Endothelial cell of umbilical vein (primary cell): ENCODE data around the gene JCAD. TPM values are rescaled to one million over a fixed set of nuclear protein-coding genes. Genes with fewer than 3 reads are reported as not detected.

Experiments used
- BruUV-seq: library from RNA; stranded (reverse); fragments of 400-500 nt; replicated peaks from 2 replicates; lab custom pipeline; 2021; lab: Mats Ljungman, UMichigan
- CTCF ChIA-PET: fragments of 300-600, 350-600 bp; sonication (Branson Sonifier 250); formaldehyde crosslinking; loops from one replicate; lab custom pipeline; 2021; ENCODE audit warnings: antibody characterized with exemption, inconsistent platforms; lab: Charles Lee
- POLR2A ChIA-PET: fragments of 300-600, 350-600 bp; sonication (Branson Sonifier 250); formaldehyde crosslinking; loops from one replicate; lab custom pipeline; 2021; ENCODE audit warnings: antibody characterized with exemption, inconsistent platforms; lab: Charles Lee
- DNase-seq: peaks from one replicate; pipeline ENCODE4 v3.0.0-alpha.2; 2011; ENCODE audit warnings: low read depth, low spot score
- FAIRE-seq: peaks from 2 replicates; lab custom pipeline; 2011; peaks lifted over from hg19 to GRCh38; lab: Jason Lieb, UNC
- H2AFZ ChIP-seq: 2 replicates; pipeline ENCODE4 v1.6.0; 2012; ENCODE audit warnings: low read depth, low read length, control low read depth, inconsistent platforms
- H3K27ac ChIP-seq: 2 replicates; pipeline ENCODE4 v1.5.1; 2011; ENCODE audit warnings: low read depth, mild to moderate bottlenecking, control low read depth, low read length, moderate library complexity; ENCODE audit not compliant: insufficient read depth
- H3K27me3 ChIP-seq, 2 experiments: 2 replicates each; pipeline versions ENCODE4 v1.6.0 to v1.6.1; 2011; ENCODE audit warnings: low read length in 2 of 2, mixed read lengths in 1 of 2; ENCODE audit not compliant: control insufficient read depth in 2 of 2, insufficient read depth in 2 of 2
- H3K36me3 ChIP-seq, 2 experiments: 2 replicates in 1 of 2; 3 replicates in 1 of 2; pipeline ENCODE4 v1.5.1; 2011; ENCODE audit warnings: low read length in 2 of 2, mild to moderate bottlenecking in 1 of 2, moderate library complexity in 1 of 2; ENCODE audit not compliant: control insufficient read depth in 2 of 2, insufficient read depth in 2 of 2; ENCODE audit errors: extremely low read depth in 1 of 2
- H3K4me1 ChIP-seq: 3 replicates; pipeline ENCODE4 v1.5.1; 2011; ENCODE audit warnings: mild to moderate bottlenecking, low read length; ENCODE audit not compliant: control insufficient read depth, insufficient read depth; ENCODE audit errors: extremely low read depth
- H3K4me2 ChIP-seq: 2 replicates; pipeline ENCODE4 v1.6.1; 2011; ENCODE audit warnings: low read length, control low read depth, mixed read lengths; ENCODE audit not compliant: insufficient read depth
- H3K4me3 ChIP-seq, 3 experiments: fragments of 200-600 bp in 1 of 3; sonication (generic), shearing (Covaris generic) in 1 of 3; replicated peaks in 1 of 3; 2 replicates each; pipeline ENCODE4 v1.5.1; 2011 to 2016; ENCODE audit warnings: control low read depth in 3 of 3, low read length in 3 of 3, mild to moderate bottlenecking in 2 of 3, inconsistent platforms in 1 of 3, low read depth in 1 of 3, moderate library complexity in 1 of 3; ENCODE audit not compliant: insufficient read depth in 1 of 3
- H3K79me2 ChIP-seq: 2 replicates; pipeline ENCODE4 v1.6.0; 2012; ENCODE audit warnings: low read length, inconsistent platforms; ENCODE audit not compliant: control insufficient read depth, insufficient read depth
- H3K9ac ChIP-seq: replicated peaks from 2 replicates; pipeline ENCODE3; 2011; ENCODE audit warnings: low read length, control low read depth; ENCODE audit not compliant: insufficient read depth; ENCODE audit errors: extremely low read depth
- H3K9me1 ChIP-seq: replicated peaks from 3 replicates; pipeline ENCODE4 v1.6.0; 2011; ENCODE audit warnings: mild to moderate bottlenecking, low read length; ENCODE audit not compliant: control insufficient read depth, insufficient read depth; ENCODE audit errors: extremely low read depth
- H3K9me3 ChIP-seq: replicated peaks from 2 replicates; pipeline ENCODE4 v1.5.1; 2012; ENCODE audit warnings: low read length, inconsistent platforms; ENCODE audit not compliant: control insufficient read depth, insufficient read depth
- H4K20me1 ChIP-seq: replicated peaks from 2 replicates; pipeline ENCODE3; 2011; ENCODE audit warnings: mild to moderate bottlenecking, low read length; ENCODE audit not compliant: control insufficient read depth, insufficient read depth; ENCODE audit errors: extremely low read depth
- EZH2 ChIP-seq: IDR thresholded peaks from 2 replicates; pipeline ENCODE4 v1.6.1; 2012; ENCODE audit warnings: borderline replicate concordance, low read depth, mild to moderate bottlenecking, moderate library complexity, low read length, inconsistent platforms; ENCODE audit not compliant: severe bottlenecking
- FOS ChIP-seq: IDR thresholded peaks from 2 replicates; pipeline ENCODE4 v1.6.1; 2011; ENCODE audit warnings: mild to moderate bottlenecking, low read length, moderate library complexity, borderline replicate concordance; ENCODE audit not compliant: insufficient read depth
- GATA2 ChIP-seq: IDR thresholded peaks from 2 replicates; pipeline ENCODE4 v1.7.0; 2011; ENCODE audit warnings: low read depth, mild to moderate bottlenecking, moderate library complexity, mixed read lengths, low read length; ENCODE audit not compliant: insufficient read length, insufficient read depth
- MYC ChIP-seq: IDR thresholded peaks from one replicate; pipeline ENCODE4 v1.6.1; 2011; ENCODE audit warnings: mild to moderate bottlenecking, low read depth, low read length
- POLR2AphosphoS5 ChIP-seq: IDR thresholded peaks from 2 replicates; pipeline ENCODE4 v1.6.1; 2012; ENCODE audit warnings: low read depth, mild to moderate bottlenecking, control low read depth, low read length, moderate library complexity; ENCODE audit not compliant: insufficient read depth
- dilution Hi-C: fragments of 300-500 bp; cut with MboI; formaldehyde crosslinking; loops from one replicate; pipeline ENCODE4 v1.15.0; 2019; ENCODE audit warnings: low sequenced_read_pairs; ENCODE audit not compliant: extremely low pct_ligation_motif_present
- intact Hi-C: fragments of 100-400 bp; cut with micrococcal nuclease; formaldehyde crosslinking; loops from one replicate; pipeline ENCODE4 v1.10.0; 2022
- polyA plus RNA-seq, 4 experiments: library from polyadenylated mRNA; depleted of rRNA in 3 of 4; stranded (reverse) in 3 of 4; unstranded in 1 of 4; fragments of >200 nt; gene quantifications; 2 replicates each; pipeline versions ENCODE4 v1.2.1 to v1.2.3, GENCODE V29; 2011 to 2012; ENCODE audit warnings: missing spikeins in 1 of 4
- total RNA-seq: library from RNA; stranded (reverse); gene quantifications from 2 replicates; pipeline ENCODE4 v1.2.3, GENCODE V29; 2021
- TF ChIP-seq, protein P1 (sequence below), 2 donors: IDR thresholded peaks; 1 replicate in 1 of 2; 2 replicates in 1 of 2; pipeline ENCODE4 v1.5.1; 2011; ENCODE audit warnings: low read length in 2 of 2, mild to moderate bottlenecking in 2 of 2, moderate library complexity in 2 of 2, control low read depth in 1 of 2, inconsistent platforms in 1 of 2, low read depth in 1 of 2; ENCODE audit not compliant: insufficient read depth in 1 of 2; ENCODE audit errors: extremely low read depth in 1 of 2

JCAD gene
- total and polyA plus RNA-seq, 2 donors (not counting 3 experiments of a cell fraction or from before 2014, with no cell fraction given): 17.5 to 76.3 TPM

DNA sequence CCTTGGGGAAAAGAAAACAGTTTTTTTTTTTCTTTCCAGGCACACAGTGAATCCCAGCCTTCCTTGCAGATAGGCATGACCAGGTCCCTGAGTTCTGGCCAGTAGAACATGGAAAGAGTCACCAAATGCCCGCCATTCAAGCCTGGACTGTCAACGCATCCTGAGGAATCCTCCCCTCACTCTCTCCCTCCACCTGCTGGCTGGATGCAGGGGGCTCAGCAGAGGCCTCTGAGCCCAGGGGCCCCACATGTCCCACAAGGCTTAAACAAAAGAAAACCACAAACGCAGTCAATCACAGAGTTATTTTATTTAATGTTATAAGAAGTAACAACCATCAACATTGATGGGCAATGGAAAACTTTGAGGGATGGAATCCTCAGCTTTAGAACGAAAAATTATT lies 93.1 kb downstream of the JCAD start:
- no peak for FAIRE-seq

More for the DNA sequence above, 93.1 kb downstream of the JCAD start:
- H3K79me2 ChIP-seq: no peaks in the 10 kb centered on the region
- DNase-seq: no peak
- H3K27me3 ChIP-seq: no peaks in the 10 kb centered on the region
- no peaks in the 10 kb centered on the region for H4K20me1 ChIP-seq
- intact Hi-C loops (no loop called here), dilution Hi-C loops (no loop called here)
- TF ChIP-seq EZH2: no peak
- TF ChIP-seq FOS: no peak
- TF ChIP-seq MYC: no peak
- TF ChIP-seq POLR2AphosphoS5: no peak
- TF ChIP-seq, protein P1, sequence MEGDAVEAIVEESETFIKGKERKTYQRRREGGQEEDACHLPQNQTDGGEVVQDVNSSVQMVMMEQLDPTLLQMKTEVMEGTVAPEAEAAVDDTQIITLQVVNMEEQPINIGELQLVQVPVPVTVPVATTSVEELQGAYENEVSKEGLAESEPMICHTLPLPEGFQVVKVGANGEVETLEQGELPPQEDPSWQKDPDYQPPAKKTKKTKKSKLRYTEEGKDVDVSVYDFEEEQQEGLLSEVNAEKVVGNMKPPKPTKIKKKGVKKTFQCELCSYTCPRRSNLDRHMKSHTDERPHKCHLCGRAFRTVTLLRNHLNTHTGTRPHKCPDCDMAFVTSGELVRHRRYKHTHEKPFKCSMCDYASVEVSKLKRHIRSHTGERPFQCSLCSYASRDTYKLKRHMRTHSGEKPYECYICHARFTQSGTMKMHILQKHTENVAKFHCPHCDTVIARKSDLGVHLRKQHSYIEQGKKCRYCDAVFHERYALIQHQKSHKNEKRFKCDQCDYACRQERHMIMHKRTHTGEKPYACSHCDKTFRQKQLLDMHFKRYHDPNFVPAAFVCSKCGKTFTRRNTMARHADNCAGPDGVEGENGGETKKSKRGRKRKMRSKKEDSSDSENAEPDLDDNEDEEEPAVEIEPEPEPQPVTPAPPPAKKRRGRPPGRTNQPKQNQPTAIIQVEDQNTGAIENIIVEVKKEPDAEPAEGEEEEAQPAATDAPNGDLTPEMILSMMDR (IDR thresholded peaks at IDR 0.05; ENCODE audit: extremely low read depth in 1 of 2, insufficient read depth in 1 of 2, low read depth in 1 of 2, low read length in 2 of 2): no peak
- no peak for TF ChIP-seq GATA2
- H3K27ac ChIP-seq: no peak overlapping the region
- H3K9ac ChIP-seq: no peak overlapping the region
- ChIA-PET CTCF (interaction anchor here (1.6 kb wide), 1 partner anchor 15 kb away, joined by 4 read pairs; no protein-coding TSS in a partner anchor), POLR2A (no interaction called here)
- H3K36me3 ChIP-seq: no peaks in the 10 kb centered on the region
- H2AFZ ChIP-seq: no peak overlapping the region
- H3K4me3 ChIP-seq: no peak overlapping the region
- no TSS peak for BruUV-seq
- no peaks in the 10 kb centered on the region for H3K9me3 ChIP-seq
- peaks cover 17% of the 10 kb centered on the region for H3K4me1 ChIP-seq
- no peak overlapping the region for H3K4me2 ChIP-seq
- H3K9me1 ChIP-seq: no peaks in the 10 kb centered on the region
